Measurements from ENCODE around the gene PTPRG.

Gene PTPRG

GRCh38 chr3:61631108-61631769 is 69.9 kb downstream of the PTPRG start:
- TF ChIP-seq ZNF274 (IDR thresholded peaks at IDR 0.05; ENCODE audit: low read depth, low read length): no peak
- H3K4me3 ChIP-seq (ENCODE audit: low read length): no peak overlapping the region

- no peak for TF ChIP-seq ZNF274 (IDR thresholded peaks at IDR 0.05; ENCODE audit: low read depth, low read length)
These were observed 71.3 kb downstream of the PTPRG start for GRCh38 chr3:61632568-61633175.

GRCh38 chr3:61634678-61635077 is 73.3 kb downstream of the PTPRG start:
- no peak overlapping the region for H3K4me3 ChIP-seq (ENCODE audit: low read length)
- no peak for TF ChIP-seq ZNF274 (IDR thresholded peaks at IDR 0.05; ENCODE audit: low read depth, low read length)

More at GRCh38 chr3:61632568-61633175, 71.3 kb downstream of the PTPRG start:
- H3K4me3 ChIP-seq (ENCODE audit: low read length): no peak overlapping the region

GRCh38 chr3:61637088-61638051 is 76.0 kb downstream of the PTPRG start:
- H3K4me3 ChIP-seq (ENCODE audit: low read length): no peak overlapping the region
- TF ChIP-seq ZNF274 (IDR thresholded peaks at IDR 0.05; ENCODE audit: low read depth, low read length): no peak

GRCh38 chr3:61638741-61639140 is 77.4 kb downstream of the PTPRG start:
- H3K4me3 ChIP-seq (ENCODE audit: low read length): no peak overlapping the region
- no peak for TF ChIP-seq ZNF274 (IDR thresholded peaks at IDR 0.05; ENCODE audit: low read depth, low read length)

- H3K4me3 ChIP-seq (ENCODE audit: low read length): no peak overlapping the region
- TF ChIP-seq ZNF274 (IDR thresholded peaks at IDR 0.05; ENCODE audit: low read depth, low read length): no peak
These were observed 78.6 kb downstream of the PTPRG start for GRCh38 chr3:61639991-61640390.

- no peak overlapping the region for H3K4me3 ChIP-seq (ENCODE audit: low read length)
- no peak for TF ChIP-seq ZNF274 (IDR thresholded peaks at IDR 0.05; ENCODE audit: low read depth, low read length)
These were observed 83.8 kb downstream of the PTPRG start for GRCh38 chr3:61645148-61645547.

GRCh38 chr3:61646360-61646759 is 85.0 kb downstream of the PTPRG start:
- H3K4me3 ChIP-seq (ENCODE audit: low read length): no peak overlapping the region
- TF ChIP-seq ZNF274 (IDR thresholded peaks at IDR 0.05; ENCODE audit: low read depth, low read length): no peak

- TF ChIP-seq ZNF274 (IDR thresholded peaks at IDR 0.05; ENCODE audit: low read depth, low read length): no peak
- H3K4me3 ChIP-seq (ENCODE audit: low read length): no peak overlapping the region
These were observed 85.6 kb downstream of the PTPRG start for GRCh38 chr3:61646851-61647525.

- no peak overlapping the region for H3K4me3 ChIP-seq (ENCODE audit: low read length)
- no peak for TF ChIP-seq ZNF274 (IDR thresholded peaks at IDR 0.05; ENCODE audit: low read depth, low read length)
These were observed 87.1 kb downstream of the PTPRG start for GRCh38 chr3:61648481-61648880.

GRCh38 chr3:61649381-61650170 is 88.2 kb downstream of the PTPRG start:
- no peak for TF ChIP-seq ZNF274 (IDR thresholded peaks at IDR 0.05; ENCODE audit: low read depth, low read length)
- H3K4me3 ChIP-seq (ENCODE audit: low read length): no peak overlapping the region

- no peak overlapping the region for H3K4me3 ChIP-seq (ENCODE audit: low read length)
- TF ChIP-seq ZNF274 (IDR thresholded peaks at IDR 0.05; ENCODE audit: low read depth, low read length): no peak
These were observed 88.9 kb downstream of the PTPRG start for GRCh38 chr3:61650276-61650675.

GRCh38 chr3:61650719-61651410 is 89.5 kb downstream of the PTPRG start:
- no peak for TF ChIP-seq ZNF274 (IDR thresholded peaks at IDR 0.05; ENCODE audit: low read depth, low read length)
- no peak overlapping the region for H3K4me3 ChIP-seq (ENCODE audit: low read length)
